22Rv1 (cell line): Measurements from ENCODE around the gene RASGRP2.
A peak's percentile ranks its signal among the peaks of the same experiment; 100 is the strongest.

Experiments
- H3K27ac ChIP-seq: fragments of 450-650 bp; 2 replicates; pipeline ENCODE4 v1.5.1; 2017
- ZFX ChIP-seq: fragments of 450-650 bp; IDR thresholded peaks from 2 replicates; pipeline ENCODE4 v1.6.1; 2017; ENCODE audit warnings: antibody characterized with exemption, borderline replicate concordance
- TF ChIP-seq, protein P1 (sequence below): fragments of 450-650 bp; IDR thresholded peaks from 2 replicates; pipeline ENCODE4 v1.5.1; 2017; ENCODE audit warnings: mild to moderate bottlenecking

The RASGRP2 gene

DNA sequence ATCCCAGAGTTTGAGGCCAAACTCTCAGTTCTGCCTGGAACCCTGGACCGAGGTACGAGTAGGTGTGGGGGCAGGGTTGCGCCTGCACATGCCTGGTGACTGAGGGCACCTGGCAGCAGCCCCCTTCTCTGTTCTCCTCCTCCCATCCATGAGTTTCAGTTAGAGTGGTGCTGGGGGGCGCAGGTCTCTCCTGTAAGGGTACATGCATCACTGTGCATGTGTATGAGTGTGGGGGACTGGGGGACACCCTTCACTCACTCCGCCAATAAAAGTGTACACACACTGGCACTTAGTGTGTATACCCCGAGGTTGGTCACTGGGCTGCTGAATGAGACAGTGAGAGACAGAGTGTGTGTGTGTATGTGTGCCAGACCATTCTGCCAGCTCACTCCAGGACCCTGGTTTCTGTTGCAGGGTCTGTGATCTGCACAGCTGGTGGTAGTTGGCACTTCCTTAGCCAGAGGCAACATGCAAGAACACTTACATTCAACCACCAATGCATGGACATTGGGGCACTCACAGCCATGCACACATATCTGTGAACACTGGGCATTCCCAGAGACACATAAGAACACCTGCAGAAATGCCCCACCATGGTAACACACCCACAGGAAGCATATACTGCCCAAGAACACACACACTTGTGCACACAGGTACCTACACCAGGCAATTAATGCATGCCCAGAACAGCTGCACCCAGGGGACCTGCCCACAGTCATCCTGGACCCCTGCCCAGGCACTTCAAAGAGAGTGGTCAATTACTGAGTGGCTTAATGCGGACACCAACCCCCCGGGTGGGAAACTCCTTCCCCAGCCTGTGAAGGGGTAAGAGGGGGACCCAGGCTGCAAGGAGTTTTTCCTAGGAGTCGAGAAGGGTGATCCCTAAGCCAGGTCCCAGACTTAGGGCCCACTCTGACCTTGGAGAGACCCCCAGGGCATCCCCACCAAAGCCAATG is 19.8 kb downstream of the RASGRP2 start:
- no peak for TF ChIP-seq ZFX
- TF ChIP-seq, protein P1, sequence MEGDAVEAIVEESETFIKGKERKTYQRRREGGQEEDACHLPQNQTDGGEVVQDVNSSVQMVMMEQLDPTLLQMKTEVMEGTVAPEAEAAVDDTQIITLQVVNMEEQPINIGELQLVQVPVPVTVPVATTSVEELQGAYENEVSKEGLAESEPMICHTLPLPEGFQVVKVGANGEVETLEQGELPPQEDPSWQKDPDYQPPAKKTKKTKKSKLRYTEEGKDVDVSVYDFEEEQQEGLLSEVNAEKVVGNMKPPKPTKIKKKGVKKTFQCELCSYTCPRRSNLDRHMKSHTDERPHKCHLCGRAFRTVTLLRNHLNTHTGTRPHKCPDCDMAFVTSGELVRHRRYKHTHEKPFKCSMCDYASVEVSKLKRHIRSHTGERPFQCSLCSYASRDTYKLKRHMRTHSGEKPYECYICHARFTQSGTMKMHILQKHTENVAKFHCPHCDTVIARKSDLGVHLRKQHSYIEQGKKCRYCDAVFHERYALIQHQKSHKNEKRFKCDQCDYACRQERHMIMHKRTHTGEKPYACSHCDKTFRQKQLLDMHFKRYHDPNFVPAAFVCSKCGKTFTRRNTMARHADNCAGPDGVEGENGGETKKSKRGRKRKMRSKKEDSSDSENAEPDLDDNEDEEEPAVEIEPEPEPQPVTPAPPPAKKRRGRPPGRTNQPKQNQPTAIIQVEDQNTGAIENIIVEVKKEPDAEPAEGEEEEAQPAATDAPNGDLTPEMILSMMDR = no peak
- H3K27ac ChIP-seq = no peak overlapping the region

DNA sequence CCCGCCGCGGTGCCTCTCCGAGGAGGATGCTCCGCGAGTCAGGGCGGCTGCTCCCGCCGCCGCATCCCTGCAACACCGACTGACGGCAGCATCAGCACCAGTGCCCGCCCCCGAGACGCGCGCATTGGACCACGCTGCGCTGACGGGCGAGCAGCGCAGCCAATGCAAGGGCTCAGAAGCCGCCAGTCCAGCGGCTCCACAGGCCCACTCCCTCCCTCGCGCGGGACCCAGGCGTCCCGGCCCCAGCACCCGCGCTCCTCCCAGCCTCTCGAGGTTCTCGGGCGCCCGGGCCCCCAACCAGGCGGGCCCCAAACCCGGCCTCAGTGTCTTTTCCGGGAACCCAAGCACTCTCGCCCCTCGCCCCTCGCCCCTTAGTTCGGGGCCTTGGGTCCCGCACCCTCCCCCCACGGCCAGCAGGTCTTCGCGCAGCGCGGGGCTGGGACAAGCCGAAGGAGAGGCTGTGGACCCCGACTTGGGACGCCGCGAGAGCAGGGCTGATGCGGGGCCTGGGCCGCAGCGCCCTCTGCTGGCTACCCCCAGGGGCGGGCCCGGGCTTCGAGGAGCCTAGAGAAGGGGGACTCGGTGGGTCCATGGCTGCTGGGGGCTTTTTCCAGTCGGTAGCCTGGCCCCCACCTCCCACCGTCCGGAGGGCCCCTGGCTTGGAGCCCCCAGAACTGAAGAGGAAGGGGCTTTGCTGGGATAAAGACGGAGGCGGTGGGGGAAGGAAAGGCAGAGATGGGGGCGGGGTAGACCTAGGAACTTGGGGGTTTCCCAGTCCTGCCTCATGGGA is 20.6 kb downstream of the RASGRP2 start, which contains the start of gene NRXN2:
Gene NRXN2 (minus strand): TSS at position 81 of the 790 bp plus-strand sequence. CDS start 9,498 bp downstream, outside the sequence.
- no peak within 1 kb of the TSS for H3K27ac ChIP-seq
- TF ChIP-seq ZFX = no peak
- TF ChIP-seq, protein P1 = peak; percentile 99

DNA sequence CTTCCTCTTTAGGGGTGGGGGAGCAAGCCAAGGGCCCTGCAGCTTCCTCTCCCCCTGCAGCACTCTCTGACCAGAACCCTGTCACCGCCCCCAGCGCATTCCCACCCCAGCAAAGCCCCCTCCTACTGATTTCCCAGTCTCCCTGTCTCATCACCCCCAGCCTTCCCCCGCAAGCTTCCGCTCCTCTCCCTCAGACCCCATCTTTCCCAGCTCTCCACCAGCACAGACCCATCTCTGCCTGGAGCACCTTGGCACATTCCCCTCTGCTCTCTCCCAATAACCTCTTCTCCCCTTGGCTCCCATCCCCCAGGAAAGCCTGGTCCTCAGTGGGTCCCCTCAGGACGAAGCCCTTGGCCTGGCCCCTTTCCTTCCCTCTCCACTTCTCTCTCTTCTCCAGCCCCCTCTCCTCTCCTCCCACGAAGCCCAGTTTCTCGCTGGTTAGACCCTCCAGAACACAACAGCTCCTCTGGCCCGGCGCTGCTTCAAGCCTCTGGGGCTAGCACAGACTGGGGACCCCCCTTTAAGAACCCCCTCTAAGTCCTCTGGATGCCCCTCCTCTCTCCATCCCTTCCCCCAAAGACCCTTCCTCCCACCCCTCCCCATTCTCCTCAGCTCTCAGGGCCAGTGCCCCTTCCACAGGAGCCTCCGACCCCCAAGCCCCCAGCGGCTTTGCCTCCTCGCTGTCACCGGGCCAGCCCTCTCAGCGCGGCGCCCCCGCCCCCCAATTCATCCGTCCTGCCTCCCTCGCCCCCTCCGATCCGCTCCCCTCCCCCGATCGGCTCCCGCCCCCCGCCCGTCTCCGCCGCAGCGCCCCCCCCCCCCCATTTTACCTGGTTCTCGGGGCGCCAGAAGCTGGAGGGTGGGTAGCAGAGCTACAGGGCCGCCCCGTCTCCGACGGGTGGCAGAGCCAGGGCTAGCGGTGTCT is 21.5 kb downstream of the RASGRP2 start:
- no peak overlapping the region for H3K27ac ChIP-seq
- no peak for TF ChIP-seq ZFX
- TF ChIP-seq, protein P1 = no peak

DNA sequence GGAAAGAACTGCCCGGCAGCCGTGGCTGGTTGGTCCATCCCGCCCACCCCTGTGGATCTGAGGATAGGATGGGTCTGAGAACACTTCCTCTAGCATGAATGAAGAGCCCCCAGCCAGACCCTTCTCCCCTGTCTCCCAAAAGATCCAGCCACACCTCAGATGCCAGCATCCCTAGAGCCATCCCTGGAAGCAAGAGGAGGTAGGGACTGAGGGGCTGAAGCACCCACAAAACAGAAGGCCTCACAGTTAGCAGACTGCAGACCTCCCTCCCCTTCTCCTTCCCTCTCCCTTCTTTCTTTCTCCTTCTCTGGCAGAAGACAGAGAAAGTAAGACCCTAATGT is 22.6 kb downstream of the RASGRP2 start:
- TF ChIP-seq, protein P1 = no peak
- no peak for TF ChIP-seq ZFX
- no peak overlapping the region for H3K27ac ChIP-seq

DNA sequence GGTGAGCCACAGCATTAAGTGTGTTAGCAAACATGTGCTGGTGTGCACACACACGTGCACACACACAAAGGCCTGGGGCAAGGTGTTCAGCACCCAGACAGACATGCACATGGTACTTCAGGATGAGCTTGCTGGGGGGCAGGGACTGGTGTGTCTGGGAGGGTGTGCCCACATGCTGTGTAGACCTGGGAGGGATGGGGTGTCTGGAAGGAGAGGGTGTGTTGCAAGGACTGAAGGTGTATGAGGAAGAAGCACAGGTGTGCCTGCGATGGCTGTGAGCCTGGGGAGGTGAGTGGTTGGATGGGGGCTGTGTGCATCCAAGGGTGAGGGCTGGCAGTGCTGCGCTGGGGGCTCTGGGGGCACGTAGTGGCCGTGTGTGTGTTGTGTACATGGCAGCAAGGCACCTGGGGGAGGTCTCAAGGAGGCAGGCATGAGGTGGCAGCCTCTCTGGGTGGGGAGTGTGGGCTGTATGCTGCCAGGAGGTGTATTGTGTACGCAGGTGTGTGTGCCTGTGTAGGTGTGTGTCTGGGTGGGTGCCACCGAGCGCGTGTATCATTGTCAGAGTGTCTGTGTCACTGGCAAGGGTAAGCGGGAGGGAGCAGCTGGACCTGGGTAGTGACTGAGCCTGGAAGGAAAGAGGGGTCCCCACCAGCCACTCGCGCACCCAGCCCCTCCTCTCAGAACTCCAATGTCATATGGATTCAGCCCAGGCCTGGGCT is 23.1 kb downstream of the RASGRP2 start:
- no peak for TF ChIP-seq ZFX
- TF ChIP-seq, protein P1 = no peak
- no peak overlapping the region for H3K27ac ChIP-seq

DNA sequence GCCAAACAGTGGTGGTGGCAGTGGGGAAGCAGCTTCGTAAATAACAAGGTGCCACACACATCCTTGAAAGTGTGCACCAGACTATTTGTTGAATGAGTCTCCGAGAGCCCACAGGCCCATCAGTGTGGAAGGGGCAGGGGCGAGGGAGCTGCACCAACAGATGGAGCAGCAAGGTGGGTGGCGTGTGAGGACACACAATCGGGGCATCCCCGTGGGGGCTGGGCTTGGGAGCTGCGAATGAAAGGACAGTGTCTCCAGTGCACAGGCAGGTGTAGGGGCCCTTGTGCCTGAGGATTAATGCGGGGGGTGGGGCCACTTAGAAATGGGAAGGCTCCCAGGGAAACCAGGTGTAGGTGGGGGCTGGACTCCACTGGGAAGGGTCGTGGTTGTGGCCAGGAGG is 23.8 kb downstream of the RASGRP2 start:
- TF ChIP-seq, protein P1 = no peak
- no peak for TF ChIP-seq ZFX
- H3K27ac ChIP-seq = no peak overlapping the region
